Activated naive CD4-positive, alpha-beta T cell treated with anti-CD3 and anti-CD28 coated beads, Interleukin-2, amount 10 ng/mL, durations not matched to agents 7 days and 5 days (primary cell): ENCODE data around the gene GRM7.

Experiments used
- CTCF ChIA-PET: fragments of 350-600 bp; sonication (Branson Sonifier 250); formaldehyde crosslinking; loops from one replicate; lab custom pipeline; 2021; ENCODE audit warnings: antibody characterized with exemption; lab: Charles Lee
- DNase-seq: peaks from one replicate; pipeline ENCODE4 v3.0.0-alpha.2; 2020
- H3K27ac Mint-ChIP-seq: one replicate; pipeline ENCODE4 v1.8.0; 2021; ENCODE audit warnings: mild to moderate bottlenecking, moderate library complexity, mixed read lengths
- H3K27me3 Mint-ChIP-seq: one replicate; pipeline ENCODE4 v1.8.0; 2021; ENCODE audit warnings: mild to moderate bottlenecking, mixed read lengths
- H3K36me3 Mint-ChIP-seq: one replicate; pipeline ENCODE4 v1.8.0; 2021; ENCODE audit warnings: mixed read lengths
- H3K4me1 Mint-ChIP-seq: one replicate; pipeline ENCODE4 v1.8.0; 2021; ENCODE audit warnings: mixed read lengths
- H3K4me3 Mint-ChIP-seq: one replicate; pipeline ENCODE4 v1.8.0; 2021; ENCODE audit warnings: mild to moderate bottlenecking, moderate library complexity, mixed read lengths
- H3K9me3 Mint-ChIP-seq: one replicate; pipeline ENCODE4 v1.8.0; 2021; ENCODE audit warnings: mixed read lengths

GRM7 gene

GRCh38 chr3:6860954-6861624 lies at the start of gene GRM7:
Gene GRM7 (plus strand): TSS chr3:6861115.
- CTCF ChIA-PET = no interaction called here
- no peak for DNase-seq
- Mint-ChIP-seq H3K4me1 (no peaks in the 10 kb centered on the region), H3K27ac (no peak within 1 kb of the TSS), H3K27me3 (peaks cover 40% of the 10 kb centered on the region), H3K36me3 (peaks cover 2% of the 10 kb centered on the region), H3K4me3 (no peak within 1 kb of the TSS), H3K9me3 (no peaks in the 10 kb centered on the region)

GRCh38 chr3:6821411-6821810 lies 39.5 kb upstream of the GRM7 start:
- Mint-ChIP-seq H3K9me3 (peaks cover 6% of the 10 kb centered on the region), H3K27ac (no peak overlapping the region), H3K36me3 (no peaks in the 10 kb centered on the region), H3K4me3 (no peak overlapping the region), H3K27me3 (no peaks in the 10 kb centered on the region), H3K4me1 (no peaks in the 10 kb centered on the region)
- CTCF ChIA-PET = no interaction called here
- no peak for DNase-seq

- peaks cover 3% of the 10 kb centered on the region for H3K9me3 Mint-ChIP-seq
- no peaks in the 10 kb centered on the region for H3K36me3 Mint-ChIP-seq
- DNase-seq = no peak
- no peak overlapping the region for H3K27ac Mint-ChIP-seq
- H3K4me3 Mint-ChIP-seq = no peak overlapping the region
- CTCF ChIA-PET = no interaction called here
- no peaks in the 10 kb centered on the region for H3K27me3 Mint-ChIP-seq
- H3K4me1 Mint-ChIP-seq = no peaks in the 10 kb centered on the region
Measured at GRCh38 chr3:6825524-6825923, 35.4 kb upstream of the GRM7 start.

GRCh38 chr3:6827453-6827852 lies 33.5 kb upstream of the GRM7 start:
- H3K4me1 Mint-ChIP-seq = no peaks in the 10 kb centered on the region
- CTCF ChIA-PET = no interaction called here
- H3K27me3 Mint-ChIP-seq = no peaks in the 10 kb centered on the region
- no peak overlapping the region for H3K27ac Mint-ChIP-seq
- no peak for DNase-seq
- H3K36me3 Mint-ChIP-seq = no peaks in the 10 kb centered on the region
- H3K4me3 Mint-ChIP-seq = no peak overlapping the region
- H3K9me3 Mint-ChIP-seq = peaks cover 4% of the 10 kb centered on the region

- H3K27ac Mint-ChIP-seq = no peak overlapping the region
- peaks cover 8% of the 10 kb centered on the region for H3K9me3 Mint-ChIP-seq
- DNase-seq = no peak
- CTCF ChIA-PET = no interaction called here
- no peaks in the 10 kb centered on the region for H3K4me1 Mint-ChIP-seq
- H3K27me3 Mint-ChIP-seq = no peaks in the 10 kb centered on the region
- H3K36me3 Mint-ChIP-seq = no peaks in the 10 kb centered on the region
- H3K4me3 Mint-ChIP-seq = no peak overlapping the region
Measured at GRCh38 chr3:6844723-6845122, 16.2 kb upstream of the GRM7 start.

- no peaks in the 10 kb centered on the region for H3K36me3 Mint-ChIP-seq
- H3K4me3 Mint-ChIP-seq = no peak overlapping the region
- no peak for DNase-seq
- H3K27me3 Mint-ChIP-seq = no peaks in the 10 kb centered on the region
- H3K9me3 Mint-ChIP-seq = no peaks in the 10 kb centered on the region
- H3K4me1 Mint-ChIP-seq = no peaks in the 10 kb centered on the region
- CTCF ChIA-PET = no interaction called here
- no peak overlapping the region for H3K27ac Mint-ChIP-seq
Measured at GRCh38 chr3:6854184-6854583, 6.7 kb upstream of the GRM7 start.

GRCh38 chr3:6857510-6857909 lies 3.4 kb upstream of the GRM7 start:
- H3K27me3 Mint-ChIP-seq = peaks cover 25% of the 10 kb centered on the region
- no peaks in the 10 kb centered on the region for H3K4me1 Mint-ChIP-seq
- H3K27ac Mint-ChIP-seq = no peak overlapping the region
- H3K9me3 Mint-ChIP-seq = no peaks in the 10 kb centered on the region
- DNase-seq = no peak
- CTCF ChIA-PET = no interaction called here
- no peak overlapping the region for H3K4me3 Mint-ChIP-seq
- H3K36me3 Mint-ChIP-seq = no peaks in the 10 kb centered on the region

GRCh38 chr3:6860149-6860953 lies 564 bp upstream of the GRM7 start:
- Mint-ChIP-seq H3K9me3 (no peaks in the 10 kb centered on the region), H3K27me3 (peaks cover 40% of the 10 kb centered on the region), H3K4me3 (no peak overlapping the region), H3K4me1 (no peaks in the 10 kb centered on the region), H3K36me3 (peaks cover 2% of the 10 kb centered on the region), H3K27ac (no peak overlapping the region)
- CTCF ChIA-PET = no interaction called here
- DNase-seq = no peak

- Mint-ChIP-seq H3K27me3 (peaks cover 40% of the 10 kb centered on the region), H3K4me3 (no peak overlapping the region), H3K9me3 (no peaks in the 10 kb centered on the region)
Measured at GRCh38 chr3:6861625-6862000, 698 bp downstream of the GRM7 start.

GRCh38 chr3:6862041-6862879 lies 1.3 kb downstream of the GRM7 start:
- no peaks in the 10 kb centered on the region for H3K4me1 Mint-ChIP-seq
- no peak for DNase-seq
- H3K27ac Mint-ChIP-seq = no peak overlapping the region
- H3K36me3 Mint-ChIP-seq = peaks cover 2% of the 10 kb centered on the region
- no peak overlapping the region for H3K4me3 Mint-ChIP-seq
- H3K9me3 Mint-ChIP-seq = no peaks in the 10 kb centered on the region
- peaks cover 40% of the 10 kb centered on the region for H3K27me3 Mint-ChIP-seq
- CTCF ChIA-PET = no interaction called here

More at GRCh38 chr3:6861625-6862000, 698 bp downstream of the GRM7 start:
- peaks cover 2% of the 10 kb centered on the region for H3K36me3 Mint-ChIP-seq
- CTCF ChIA-PET = no interaction called here
- no peaks in the 10 kb centered on the region for H3K4me1 Mint-ChIP-seq
- no peak overlapping the region for H3K27ac Mint-ChIP-seq
- no peak for DNase-seq

- CTCF ChIA-PET = no interaction called here
- no peaks in the 10 kb centered on the region for H3K9me3 Mint-ChIP-seq
- H3K27me3 Mint-ChIP-seq = peaks cover 40% of the 10 kb centered on the region
- peaks cover 2% of the 10 kb centered on the region for H3K36me3 Mint-ChIP-seq
- DNase-seq = no peak
- no peak overlapping the region for H3K4me3 Mint-ChIP-seq
- no peak overlapping the region for H3K27ac Mint-ChIP-seq
- no peaks in the 10 kb centered on the region for H3K4me1 Mint-ChIP-seq
Measured at GRCh38 chr3:6862880-6863195, 1.9 kb downstream of the GRM7 start.

- DNase-seq = no peak
- no peak overlapping the region for H3K27ac Mint-ChIP-seq
- peaks cover 17% of the 10 kb centered on the region for H3K27me3 Mint-ChIP-seq
- peaks cover 2% of the 10 kb centered on the region for H3K36me3 Mint-ChIP-seq
- H3K4me3 Mint-ChIP-seq = no peak overlapping the region
- CTCF ChIA-PET = no interaction called here
- peaks cover 4% of the 10 kb centered on the region for H3K9me3 Mint-ChIP-seq
- H3K4me1 Mint-ChIP-seq = no peaks in the 10 kb centered on the region
Measured at GRCh38 chr3:6867269-6867668, 6.4 kb downstream of the GRM7 start.

GRCh38 chr3:6878731-6879130 lies 17.8 kb downstream of the GRM7 start:
- H3K27me3 Mint-ChIP-seq = no peaks in the 10 kb centered on the region
- CTCF ChIA-PET = no interaction called here
- no peak overlapping the region for H3K27ac Mint-ChIP-seq
- no peaks in the 10 kb centered on the region for H3K4me1 Mint-ChIP-seq
- no peaks in the 10 kb centered on the region for H3K9me3 Mint-ChIP-seq
- H3K36me3 Mint-ChIP-seq = no peaks in the 10 kb centered on the region
- DNase-seq = no peak
- no peak overlapping the region for H3K4me3 Mint-ChIP-seq

- Mint-ChIP-seq H3K27me3 (no peaks in the 10 kb centered on the region), H3K4me1 (no peaks in the 10 kb centered on the region), H3K4me3 (no peak overlapping the region), H3K27ac (no peak overlapping the region), H3K36me3 (no peaks in the 10 kb centered on the region), H3K9me3 (peaks cover 2% of the 10 kb centered on the region)
- CTCF ChIA-PET = no interaction called here
- no peak for DNase-seq
Measured at GRCh38 chr3:6912240-6912639, 51.3 kb downstream of the GRM7 start.
